ENCODE results near the gene VAV1.
A peak's percentile ranks its signal among the peaks of the same experiment; 100 is the strongest.
"Not testable (repeated sequence)": the region's sequence is repeated elsewhere in the genome, so short reads cannot be mapped to it uniquely, and the experiment has no call there.

Gene VAV1

DNA sequence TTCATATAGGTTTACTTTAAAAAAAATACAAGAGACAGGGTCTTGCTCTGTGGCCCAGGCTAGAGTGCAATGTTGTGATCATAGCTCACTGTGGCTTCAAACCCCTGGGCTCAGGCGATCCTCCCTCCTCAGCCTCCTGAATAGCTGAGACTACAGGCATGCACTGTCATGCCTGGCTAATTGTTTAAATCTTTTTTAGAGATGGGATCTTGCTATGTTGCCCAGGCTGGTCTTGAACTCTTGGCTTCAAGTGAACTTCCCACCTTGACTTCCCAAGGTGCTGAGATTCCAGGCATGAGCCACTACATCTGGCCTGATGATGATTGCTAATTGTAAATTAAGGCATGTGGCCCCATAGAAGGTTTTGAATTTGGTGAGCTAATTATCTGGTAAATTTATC lies 79.5 kb downstream of the VAV1 start:
- Mint-ChIP-seq H3K4me3 (no peak overlapping the region), H3K9me3 (no peaks in the 10 kb centered on the region), H3K36me3 (peaks cover 100% of the 10 kb centered on the region), H3K27ac (no peak overlapping the region), H3K4me1 (no peaks in the 10 kb centered on the region)
- ATAC-seq (no peak), DNase-seq (ENCODE audit: low spot score in 2 of 2) (no peak)

DNA sequence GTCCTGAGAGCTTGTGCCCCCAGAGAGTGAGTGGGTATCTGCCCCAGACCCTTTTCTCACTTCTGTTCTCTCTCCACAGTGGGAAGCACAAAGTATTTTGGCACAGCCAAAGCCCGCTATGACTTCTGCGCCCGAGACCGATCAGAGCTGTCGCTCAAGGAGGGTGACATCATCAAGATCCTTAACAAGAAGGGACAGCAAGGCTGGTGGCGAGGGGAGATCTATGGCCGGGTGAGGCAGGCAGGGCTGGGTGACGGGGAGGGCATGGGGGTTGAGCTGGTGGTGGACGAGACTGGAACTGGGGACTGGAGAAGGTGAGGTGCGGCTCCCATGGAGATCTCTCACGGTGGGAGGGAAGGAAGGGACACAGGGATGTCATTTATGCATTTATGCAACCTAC lies 81.4 kb downstream of the VAV1 start:
- no peaks in the 10 kb centered on the region for H3K9me3 Mint-ChIP-seq
- H3K27ac Mint-ChIP-seq: peak overlapping the region; percentile 82
- no peaks in the 10 kb centered on the region for H3K4me1 Mint-ChIP-seq
- peaks cover 93% of the 10 kb centered on the region for H3K36me3 Mint-ChIP-seq
- ATAC-seq: no peak
- no peak for DNase-seq (ENCODE audit: low spot score in 2 of 2)
- no peak overlapping the region for H3K4me3 Mint-ChIP-seq

DNA sequence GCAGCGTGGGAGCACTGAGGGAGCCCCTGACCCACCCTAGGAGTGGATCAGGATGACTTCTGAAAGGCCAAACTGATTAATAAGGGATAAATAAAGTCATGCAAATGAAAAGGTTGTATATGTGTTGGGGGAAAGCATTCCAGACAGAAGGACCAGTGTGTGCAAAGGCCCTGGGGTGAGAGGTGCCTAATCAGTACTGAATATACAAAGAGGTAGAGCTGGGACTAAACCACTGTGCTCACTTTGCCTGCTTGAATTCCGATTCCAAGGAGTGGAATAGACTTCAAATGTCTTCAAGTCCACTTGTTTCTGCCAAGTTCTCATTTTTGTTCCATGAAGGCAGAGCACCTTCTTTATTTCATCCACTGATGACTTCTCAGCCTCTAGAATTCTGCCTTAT lies 82.2 kb downstream of the VAV1 start:
- H3K36me3 Mint-ChIP-seq: peaks cover 92% of the 10 kb centered on the region
- H3K4me3 Mint-ChIP-seq: no peak overlapping the region
- ATAC-seq: no peak
- H3K9me3 Mint-ChIP-seq: no peaks in the 10 kb centered on the region
- H3K27ac Mint-ChIP-seq: peak overlapping the region; percentile 82
- no peaks in the 10 kb centered on the region for H3K4me1 Mint-ChIP-seq
- no peak for DNase-seq (ENCODE audit: low spot score in 2 of 2)

DNA sequence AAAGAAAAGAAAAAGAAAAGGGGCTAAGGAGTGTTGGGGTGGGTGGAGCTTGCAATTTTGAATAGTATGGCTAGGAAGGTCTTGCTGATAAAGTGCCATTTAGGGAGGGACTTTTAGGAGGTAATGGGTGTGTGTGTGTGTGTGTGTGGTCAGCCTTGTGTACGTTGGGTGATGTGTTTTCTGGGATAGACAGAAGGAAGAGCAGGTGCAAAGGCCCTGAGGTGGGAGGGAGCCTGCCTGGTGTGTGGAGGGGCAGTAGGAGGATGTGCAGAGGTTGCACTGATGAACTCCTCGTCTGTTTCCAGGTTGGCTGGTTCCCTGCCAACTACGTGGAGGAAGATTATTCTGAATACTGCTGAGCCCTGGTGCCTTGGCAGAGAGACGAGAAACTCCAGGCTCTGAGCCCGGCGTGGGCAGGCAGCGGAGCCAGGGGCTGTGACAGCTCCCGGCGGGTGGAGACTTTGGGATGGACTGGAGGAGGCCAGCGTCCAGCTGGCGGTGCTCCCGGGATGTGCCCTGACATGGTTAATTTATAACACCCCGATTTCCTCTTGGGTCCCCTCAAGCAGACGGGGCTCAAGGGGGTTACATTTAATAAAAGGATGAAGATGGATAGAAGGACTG lies 84.4 kb downstream of the VAV1 start:
- H3K36me3 Mint-ChIP-seq: peaks cover 82% of the 10 kb centered on the region
- no peak for DNase-seq (ENCODE audit: low spot score in 2 of 2)
- ATAC-seq: no peak
- H3K4me3 Mint-ChIP-seq: no peak overlapping the region
- H3K9me3 Mint-ChIP-seq: no peaks in the 10 kb centered on the region
- no peak overlapping the region for H3K27ac Mint-ChIP-seq
- H3K4me1 Mint-ChIP-seq: peaks cover 6% of the 10 kb centered on the region

DNA sequence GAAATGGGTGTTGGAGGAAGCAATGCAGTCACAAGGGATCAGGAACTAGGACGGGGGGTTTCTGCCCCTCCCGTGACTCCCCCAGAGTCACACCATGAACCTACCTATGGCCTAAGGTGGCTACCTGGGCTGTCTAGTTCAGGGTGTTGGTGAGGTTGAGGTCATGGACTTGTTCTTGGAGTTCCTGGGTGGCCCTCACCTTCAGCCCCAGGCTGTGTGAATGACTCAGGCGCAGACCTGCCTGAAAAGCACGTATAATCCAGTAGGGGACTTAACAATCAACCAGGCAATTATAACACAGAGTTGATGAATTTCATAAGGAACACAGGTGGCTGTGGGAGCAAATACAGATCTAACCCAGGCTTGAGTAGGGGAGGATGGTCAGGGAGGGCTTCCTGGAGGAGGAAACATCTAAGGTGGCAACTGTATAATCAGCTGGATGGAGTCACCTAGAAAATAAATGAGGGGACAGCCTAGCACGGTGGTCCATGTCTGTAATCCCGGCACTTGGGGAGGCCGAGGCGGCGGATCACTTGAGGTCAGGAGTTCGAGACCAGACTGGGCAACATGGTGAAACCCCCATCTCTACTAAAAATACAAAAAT lies 89.3 kb downstream of the VAV1 start:
- DNase-seq (ENCODE audit: low spot score in 2 of 2) (no peak), ATAC-seq (no peak)
- H3K27ac Mint-ChIP-seq: peak overlapping the region; percentile 66
- H3K36me3 Mint-ChIP-seq: peaks cover 36% of the 10 kb centered on the region
- peak overlapping the region; percentile 75 for H3K4me3 Mint-ChIP-seq
- peaks cover 21% of the 10 kb centered on the region for H3K4me1 Mint-ChIP-seq
- H3K9me3 Mint-ChIP-seq: no peaks in the 10 kb centered on the region

DNA sequence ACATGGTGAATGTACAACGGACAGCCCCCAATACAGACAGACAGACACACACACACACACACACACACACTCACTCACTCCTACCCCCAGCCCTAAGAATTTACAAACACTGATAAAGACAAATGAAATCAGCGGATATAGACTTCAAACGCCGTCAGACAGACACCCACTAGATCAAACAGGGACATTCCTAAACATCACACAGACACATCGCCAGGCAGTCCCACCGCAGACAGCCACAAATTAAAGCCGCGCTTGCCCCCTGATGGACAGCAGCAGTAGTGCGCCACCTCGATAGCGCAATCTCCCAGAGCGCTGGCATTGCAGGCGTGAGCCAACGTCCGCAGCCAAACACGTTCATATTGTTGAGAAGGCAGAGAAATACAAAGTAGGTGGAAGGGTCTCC lies 90.2 kb downstream of the VAV1 start:
- Mint-ChIP-seq H3K9me3 (no peaks in the 10 kb centered on the region), H3K4me1 (peaks cover 21% of the 10 kb centered on the region), H3K4me3 (peak overlapping the region; percentile 75), H3K27ac (peak overlapping the region; percentile 71), H3K36me3 (peaks cover 27% of the 10 kb centered on the region)
- DNase-seq (ENCODE audit: low spot score in 2 of 2) (peak; percentile 82 to 95), ATAC-seq (peak; percentile 90)

DNA sequence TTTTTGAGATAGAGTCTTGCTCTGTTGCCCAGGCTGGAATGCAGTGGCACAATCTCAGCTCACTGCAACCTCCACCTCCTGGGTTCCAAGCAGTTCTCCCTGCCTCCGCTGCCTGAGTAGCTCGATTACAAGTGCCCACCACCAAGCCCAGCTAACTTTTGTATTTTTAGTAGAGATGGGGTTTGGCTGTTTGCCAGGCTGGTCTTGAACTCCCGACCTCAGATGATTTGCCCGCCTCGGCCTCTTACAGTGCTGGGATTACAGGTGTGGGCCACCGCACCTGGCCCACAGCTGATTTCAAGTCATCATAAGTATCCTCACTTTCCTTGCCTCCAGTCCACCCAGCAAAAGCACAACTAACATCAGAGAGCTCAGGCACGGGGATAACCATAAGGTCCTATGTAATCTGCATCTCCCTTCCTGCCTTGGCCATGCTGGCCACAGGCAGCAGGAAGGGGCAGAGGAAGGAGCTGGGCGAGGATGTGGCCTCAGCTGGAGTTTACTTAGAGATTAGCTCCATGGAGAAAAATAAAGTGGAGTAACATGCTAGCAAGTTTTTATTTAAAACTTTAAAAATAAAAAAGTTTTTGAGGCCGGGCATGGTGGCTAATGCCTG lies 91.9 kb downstream of the VAV1 start:
- H3K4me1 Mint-ChIP-seq: peaks cover 21% of the 10 kb centered on the region
- H3K4me3 Mint-ChIP-seq: no peak overlapping the region
- ATAC-seq (no peak), DNase-seq (ENCODE audit: low spot score in 2 of 2) (no peak)
- H3K36me3 Mint-ChIP-seq: peaks cover 18% of the 10 kb centered on the region
- no peak overlapping the region for H3K27ac Mint-ChIP-seq
- H3K9me3 Mint-ChIP-seq: no peaks in the 10 kb centered on the region

DNA sequence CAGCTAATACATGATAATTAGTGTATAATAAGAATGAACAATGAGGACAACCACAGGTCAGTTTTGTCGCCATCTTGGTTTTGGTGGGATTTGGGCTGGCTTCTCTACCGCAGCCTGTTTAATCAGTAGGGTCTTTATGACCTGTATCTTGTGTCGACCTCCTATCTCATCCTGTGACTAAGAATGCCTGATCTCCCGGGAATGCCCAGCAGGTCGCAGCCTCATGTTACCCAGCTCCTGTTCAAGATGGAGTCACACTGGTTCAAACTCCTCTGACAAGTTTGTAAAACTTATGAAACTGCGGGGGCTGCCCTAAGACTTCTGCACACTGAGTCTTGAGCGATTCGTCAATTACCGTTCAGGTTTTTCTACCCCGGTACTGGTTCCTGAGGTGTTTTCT lies 93.3 kb downstream of the VAV1 start:
- H3K36me3 Mint-ChIP-seq: peaks cover 7% of the 10 kb centered on the region
- no peaks in the 10 kb centered on the region for H3K9me3 Mint-ChIP-seq
- no peak overlapping the region for H3K4me3 Mint-ChIP-seq
- H3K27ac Mint-ChIP-seq: no peak overlapping the region
- ATAC-seq: no peak
- DNase-seq (ENCODE audit: low spot score in 2 of 2): no peak
- H3K4me1 Mint-ChIP-seq: peaks cover 21% of the 10 kb centered on the region

DNA sequence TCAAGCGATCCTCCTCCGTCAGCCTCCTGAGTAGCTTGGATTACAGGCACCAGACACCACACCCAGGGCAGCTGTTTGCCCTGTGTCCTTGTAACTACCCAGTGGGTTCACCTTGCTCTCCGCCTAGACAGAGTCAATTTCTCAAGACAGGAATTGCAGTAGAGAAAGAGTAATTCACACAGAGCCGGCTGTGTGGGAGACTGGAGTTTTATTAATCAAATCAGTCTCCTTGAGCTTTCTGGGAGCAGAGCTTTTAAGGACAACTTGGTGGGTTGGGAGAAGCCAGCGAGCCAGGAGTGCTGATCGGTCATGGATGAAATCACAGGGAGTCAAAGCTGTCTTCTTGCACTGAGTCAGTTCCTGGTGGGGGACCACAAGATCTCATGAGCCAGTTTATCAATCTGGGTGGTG lies 94.2 kb downstream of the VAV1 start:
- DNase-seq (ENCODE audit: low spot score in 2 of 2) (no peak), ATAC-seq (no peak)
- H3K27ac Mint-ChIP-seq: no peak overlapping the region
- H3K4me3 Mint-ChIP-seq: no peak overlapping the region
- peaks cover 4% of the 10 kb centered on the region for H3K36me3 Mint-ChIP-seq
- peaks cover 17% of the 10 kb centered on the region for H3K4me1 Mint-ChIP-seq
- H3K9me3 Mint-ChIP-seq: no peaks in the 10 kb centered on the region

DNA sequence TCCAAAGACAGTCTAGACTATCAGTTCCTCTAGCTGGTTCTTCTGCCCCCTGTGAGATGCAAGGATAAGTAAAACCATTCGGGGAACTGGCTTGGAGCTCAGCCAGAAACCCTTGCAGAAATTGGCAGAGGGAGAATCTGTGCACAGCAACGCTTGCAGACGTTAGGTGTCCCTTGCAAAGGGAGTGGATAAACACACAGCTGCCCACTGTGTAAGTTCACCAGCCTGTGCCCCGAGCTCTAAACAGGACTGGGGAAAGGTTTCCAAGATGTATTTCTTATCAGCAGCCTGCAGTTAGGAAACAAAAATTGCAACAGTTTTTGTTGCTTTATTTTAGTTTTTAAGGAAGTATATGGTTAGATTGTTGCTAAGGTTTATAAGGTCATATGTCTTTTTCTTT lies 95.8 kb downstream of the VAV1 start:
- Mint-ChIP-seq H3K4me3 (no peak overlapping the region), H3K27ac (peak overlapping the region; percentile 8), H3K4me1 (peaks cover 6% of the 10 kb centered on the region), H3K9me3 (no peaks in the 10 kb centered on the region), H3K36me3 (no peaks in the 10 kb centered on the region)
- ATAC-seq (no peak), DNase-seq (ENCODE audit: low spot score in 2 of 2) (no peak)

DNA sequence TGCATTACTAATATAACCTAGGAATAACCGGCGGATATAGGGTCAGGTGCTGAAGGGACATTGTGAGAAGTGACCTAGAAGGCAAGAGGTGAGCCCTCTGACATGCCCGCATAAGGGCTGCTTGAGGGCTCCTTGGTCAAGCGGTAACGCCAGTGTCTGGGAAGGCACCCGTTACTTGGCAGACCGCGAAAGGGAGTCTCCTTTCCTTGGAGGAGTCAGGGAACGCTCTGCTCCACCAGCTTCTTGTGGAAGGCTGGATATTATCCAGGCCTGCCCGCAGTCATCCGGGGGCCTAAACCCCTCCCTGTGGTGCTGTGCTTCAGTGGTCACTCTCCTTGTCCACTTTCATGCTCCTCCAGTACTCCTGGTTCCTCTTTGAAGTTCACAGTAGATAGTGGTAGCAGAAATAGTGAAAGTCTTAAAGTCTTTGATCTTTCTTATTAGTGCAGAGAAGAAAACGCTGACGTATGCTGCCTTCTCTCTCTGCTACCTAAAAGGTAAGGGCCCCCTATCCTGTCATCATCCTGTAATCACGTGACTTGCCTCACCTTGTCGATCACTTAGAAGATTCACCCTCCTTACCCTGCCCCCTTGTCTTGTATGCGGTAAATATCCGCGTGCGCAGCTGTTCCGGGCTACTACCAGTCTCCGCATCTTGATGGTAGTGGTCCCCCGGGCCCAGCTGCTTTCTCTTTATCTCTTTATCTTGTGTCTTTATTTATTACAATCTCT lies 96.8 kb downstream of the VAV1 start:
- not testable (repeated sequence) for DNase-seq (ENCODE audit: low spot score in 2 of 2); H3K27ac Mint-ChIP-seq; H3K9me3 Mint-ChIP-seq; ATAC-seq; H3K4me3 Mint-ChIP-seq; H3K36me3 Mint-ChIP-seq; H3K4me1 Mint-ChIP-seq

DNA sequence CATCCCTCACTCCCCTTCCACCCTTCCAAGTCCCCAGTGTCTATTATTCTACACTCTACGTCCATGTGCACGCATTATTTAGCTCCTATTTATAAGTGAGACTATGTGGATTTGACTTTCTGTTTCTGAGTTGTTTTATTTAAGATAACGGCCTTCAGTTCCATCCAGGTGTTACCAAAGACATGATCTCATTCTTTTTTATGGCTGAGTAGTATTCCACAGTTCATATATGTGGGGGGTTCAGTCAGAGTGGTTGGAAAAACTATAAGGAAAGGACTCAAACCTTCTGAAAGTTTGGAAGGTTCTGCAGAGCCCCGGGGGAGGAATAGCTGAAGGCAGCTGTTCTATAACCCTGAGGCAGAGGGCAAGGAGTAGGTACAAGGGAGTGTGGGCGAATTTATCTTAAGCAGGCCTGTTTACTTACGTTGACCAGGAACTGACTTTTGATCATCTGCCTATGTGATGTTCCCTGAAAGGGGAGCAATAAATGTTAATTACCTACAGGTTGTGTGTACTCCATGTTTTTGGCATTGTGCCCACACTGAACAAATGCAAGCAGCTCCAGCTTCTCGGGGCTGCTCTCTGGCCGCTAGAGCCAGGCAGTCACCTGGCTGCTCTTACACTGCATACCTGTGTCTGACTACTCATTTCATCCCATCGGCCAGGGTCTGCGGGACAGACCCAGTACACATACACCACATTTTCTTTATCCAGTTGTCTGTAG lies 101.4 kb downstream of the VAV1 start:
- H3K4me1 Mint-ChIP-seq: no peaks in the 10 kb centered on the region
- no peak overlapping the region for H3K27ac Mint-ChIP-seq
- DNase-seq (ENCODE audit: low spot score in 2 of 2): no peak
- H3K9me3 Mint-ChIP-seq: no peaks in the 10 kb centered on the region
- H3K36me3 Mint-ChIP-seq: no peaks in the 10 kb centered on the region
- no peak for ATAC-seq
- no peak overlapping the region for H3K4me3 Mint-ChIP-seq

DNA sequence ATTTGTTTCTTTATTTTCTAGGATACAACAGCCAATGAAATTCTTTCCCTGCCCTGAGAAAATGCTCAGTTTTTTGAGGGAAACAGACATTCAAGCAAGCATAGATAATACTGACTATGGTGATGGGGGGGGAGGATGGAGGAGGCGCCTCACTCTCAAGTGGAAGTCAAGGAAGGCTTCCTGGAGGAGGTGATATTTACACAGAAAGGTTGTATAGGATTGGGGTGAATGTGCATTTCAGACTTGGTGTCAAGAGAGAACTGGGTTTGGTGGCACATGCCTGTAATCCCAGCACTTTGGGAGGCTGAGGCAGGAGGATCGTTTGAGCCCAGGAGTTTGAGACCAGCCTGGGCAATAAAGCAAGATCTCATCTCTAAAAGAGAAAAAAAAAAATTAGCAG lies 102.7 kb downstream of the VAV1 start:
- ATAC-seq: no peak
- Mint-ChIP-seq H3K4me3 (no peak overlapping the region), H3K27ac (no peak overlapping the region), H3K4me1 (no peaks in the 10 kb centered on the region), H3K36me3 (no peaks in the 10 kb centered on the region), H3K9me3 (no peaks in the 10 kb centered on the region)
- DNase-seq (ENCODE audit: low spot score in 2 of 2): no peak

DNA sequence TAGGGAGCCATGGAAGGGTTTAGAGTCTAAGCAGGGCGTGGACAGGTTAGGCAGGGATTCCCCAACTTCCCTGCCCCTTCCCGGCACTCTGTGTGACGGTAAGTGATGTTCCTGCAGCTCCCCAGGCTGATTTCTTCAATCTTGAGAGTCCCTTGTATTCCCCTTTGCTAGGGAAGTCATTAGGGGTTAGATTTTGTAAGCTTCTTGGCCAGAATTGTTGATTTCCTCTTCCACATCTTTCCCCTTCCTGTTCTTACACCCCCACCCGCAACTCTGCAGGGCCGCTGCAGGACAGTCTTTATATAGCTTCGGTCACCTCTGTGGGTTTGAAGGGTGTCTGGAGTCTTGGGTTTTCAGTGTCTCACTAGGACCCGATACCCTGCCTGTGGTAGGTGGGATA lies 104.2 kb downstream of the VAV1 start:
- Mint-ChIP-seq H3K4me3 (no peak overlapping the region), H3K4me1 (no peaks in the 10 kb centered on the region), H3K9me3 (no peaks in the 10 kb centered on the region), H3K36me3 (no peaks in the 10 kb centered on the region), H3K27ac (no peak overlapping the region)
- ATAC-seq (no peak), DNase-seq (ENCODE audit: low spot score in 2 of 2) (no peak)

DNA sequence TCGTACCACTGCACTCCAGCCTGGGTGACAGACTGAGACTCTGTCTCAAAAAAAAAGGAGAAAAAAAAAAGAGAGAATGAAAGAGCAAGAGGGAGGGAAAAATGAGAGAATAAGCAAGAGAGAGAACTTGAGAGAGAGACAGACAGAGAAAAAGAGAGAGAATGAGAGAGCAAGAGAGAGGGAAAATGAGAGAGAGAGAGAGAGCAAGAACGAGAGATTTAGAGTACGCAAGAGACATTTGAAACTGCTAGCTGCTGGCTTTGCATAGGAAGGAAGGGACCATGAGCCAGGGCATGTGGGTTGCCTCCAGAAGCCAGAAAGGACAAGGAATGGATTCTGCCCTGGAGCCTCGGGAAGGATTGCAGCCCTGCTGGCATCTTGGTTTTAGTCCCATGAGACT lies 105.3 kb downstream of the VAV1 start:
- Mint-ChIP-seq H3K27ac (no peak overlapping the region), H3K4me1 (no peaks in the 10 kb centered on the region), H3K36me3 (no peaks in the 10 kb centered on the region), H3K4me3 (no peak overlapping the region), H3K9me3 (no peaks in the 10 kb centered on the region)
- DNase-seq (ENCODE audit: low spot score in 2 of 2) (no peak), ATAC-seq (no peak)
